ENCODE results near the gene APOBEC3H.
"Not testable (repeated sequence)": the region's sequence is repeated elsewhere in the genome, so short reads cannot be mapped to it uniquely, and the experiment has no call there.

Gene APOBEC3H

DNA sequence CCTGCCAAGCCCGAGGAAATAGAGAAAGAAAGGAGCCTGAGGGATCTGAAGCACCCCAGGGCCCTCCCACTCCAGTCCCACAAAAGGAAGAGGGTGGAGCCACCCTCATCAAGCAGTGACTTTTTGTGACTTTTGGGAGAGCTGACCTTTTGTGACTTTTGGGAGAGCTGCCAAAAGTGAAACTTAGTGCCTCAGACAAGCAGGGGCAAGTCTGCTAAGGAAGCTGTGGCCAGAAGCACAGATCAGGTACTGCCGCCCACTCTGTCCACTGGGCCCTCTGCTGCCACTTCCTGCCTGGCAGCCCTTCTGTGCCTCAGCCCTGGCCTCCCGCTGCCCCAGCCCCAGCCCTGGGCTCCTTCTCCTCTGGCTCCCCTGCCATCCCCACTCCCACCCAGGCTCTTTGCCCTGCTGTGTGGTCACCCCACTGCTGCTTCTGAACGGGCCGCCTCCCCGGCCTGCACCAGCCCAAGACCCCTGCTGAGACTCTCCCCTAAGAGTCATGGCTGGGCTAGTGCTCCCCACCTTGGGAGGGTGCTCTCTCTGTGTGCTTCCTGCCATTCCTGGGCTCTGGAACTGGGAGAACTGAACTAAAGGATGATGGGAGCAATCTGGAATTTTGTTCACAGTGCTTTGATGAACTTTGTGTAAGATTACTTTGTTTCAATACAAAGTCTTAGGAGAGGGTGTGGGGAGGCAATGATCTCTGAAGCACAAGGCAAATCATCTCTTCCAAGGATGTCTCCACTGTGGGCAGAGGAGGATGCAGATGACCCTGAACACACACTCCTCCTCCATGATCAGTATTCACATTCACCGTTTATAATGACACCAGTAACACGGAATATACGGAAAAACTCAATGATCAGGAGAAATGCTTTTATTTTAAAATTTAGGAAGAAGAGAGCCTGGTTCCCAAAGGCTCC lies at the start of gene APOBEC3H:
Gene APOBEC3H, plus strand, starts transcription at position 147 of the 923 bp plus-strand sequence. CDS start 3,035 bp downstream, outside the sequence.
- DNase-seq = peak in 1 of 2 experiments; percentile 15

DNA sequence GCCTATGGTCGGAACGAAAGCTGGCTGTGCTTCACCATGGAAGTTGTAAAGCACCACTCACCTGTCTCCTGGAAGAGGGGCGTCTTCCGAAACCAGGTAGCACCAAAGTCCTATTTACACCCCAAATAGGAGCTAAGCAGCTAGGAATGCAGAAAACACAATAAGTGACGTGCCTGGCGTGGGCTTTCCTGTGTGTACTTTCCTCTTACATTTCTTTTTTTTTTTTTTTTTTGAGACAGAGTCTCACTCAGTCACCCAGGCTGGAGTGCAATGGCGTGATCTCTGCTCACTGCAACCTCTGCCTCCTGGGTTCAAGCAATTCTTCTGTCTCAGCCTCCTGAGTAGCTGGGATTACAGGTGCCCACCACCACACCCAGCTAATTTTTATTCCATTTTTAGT lies 47.6 kb upstream of the APOBEC3H start:
- DNase-seq = not testable (repeated sequence)

GRCh38 chr22:39051844-39052495 lies 45.1 kb upstream of the APOBEC3H start:
- not testable (repeated sequence) for DNase-seq

- DNase-seq = no peak
These were observed 41.4 kb upstream of the APOBEC3H start for GRCh38 chr22:39055658-39056057.

DNA sequence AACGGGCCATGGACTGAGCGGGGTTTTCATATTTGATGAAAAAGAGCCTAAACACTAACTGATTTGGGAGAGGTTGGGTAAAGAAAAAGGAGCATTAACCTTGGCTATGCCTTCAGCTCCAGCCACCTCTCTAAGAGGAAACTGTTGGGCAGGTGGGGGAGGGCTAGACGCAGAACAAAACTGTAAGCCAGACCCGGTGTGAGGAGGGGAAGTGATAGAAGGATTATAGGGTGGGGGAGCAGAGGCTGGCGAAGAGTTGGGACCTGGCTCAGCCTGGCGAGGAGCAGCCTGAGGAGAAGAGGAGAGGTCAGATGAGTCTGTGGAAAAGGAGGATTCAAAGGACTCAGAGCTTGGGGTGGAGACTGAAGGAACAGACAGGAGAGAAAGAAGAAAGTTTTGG lies 35.8 kb upstream of the APOBEC3H start:
- not testable (repeated sequence) for DNase-seq

- not testable (repeated sequence) for DNase-seq
These were observed 35.1 kb upstream of the APOBEC3H start for GRCh38 chr22:39061951-39062350.

GRCh38 chr22:39063904-39064303 lies 33.1 kb upstream of the APOBEC3H start:
- not testable (repeated sequence) for DNase-seq

DNA sequence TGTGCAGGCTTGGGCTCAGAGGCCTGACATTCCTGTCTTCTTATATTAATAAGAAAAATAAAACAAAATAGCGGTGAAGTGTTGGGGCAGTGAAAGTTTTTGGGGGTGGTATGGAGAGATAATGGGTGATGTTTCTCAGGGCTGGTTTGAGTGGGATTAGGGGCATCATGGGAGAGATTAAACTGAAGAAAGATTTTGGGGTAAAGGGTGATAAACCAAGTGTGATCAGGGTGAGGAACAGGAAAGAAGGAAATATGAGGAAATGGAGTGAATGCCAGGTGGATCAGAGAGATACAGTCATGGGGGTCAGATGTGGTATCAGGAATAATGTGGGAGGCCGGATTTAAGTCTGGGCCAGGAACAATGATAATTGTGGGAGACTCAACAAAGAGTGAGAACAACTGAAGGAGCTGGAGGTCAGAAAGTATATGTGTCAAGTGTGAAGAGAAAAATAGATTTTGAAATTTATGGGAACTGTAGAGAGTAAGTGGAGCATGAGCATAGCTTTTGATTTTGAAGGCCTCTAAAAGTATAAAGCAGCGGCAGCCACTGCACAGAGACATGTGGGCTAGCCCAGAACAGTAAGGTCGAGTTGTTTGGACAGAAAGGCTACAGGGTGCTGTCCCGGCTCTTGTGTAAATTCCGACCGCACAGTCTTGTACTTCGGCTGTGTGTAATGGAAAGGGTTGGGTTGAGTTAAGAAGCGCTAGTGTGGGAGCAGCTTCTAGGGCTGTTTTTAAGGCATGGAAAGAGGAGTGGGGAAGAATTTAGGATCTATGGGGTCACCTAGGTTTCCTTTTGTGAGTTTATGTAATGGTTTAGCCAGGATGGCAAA lies 30.4 kb upstream of the APOBEC3H start:
- DNase-seq = not testable (repeated sequence)

GRCh38 chr22:39068033-39068785 lies 28.8 kb upstream of the APOBEC3H start:
- no peak for DNase-seq

GRCh38 chr22:39070186-39070585 lies 26.9 kb upstream of the APOBEC3H start:
- DNase-seq = no peak

GRCh38 chr22:39072581-39072981 lies 24.5 kb upstream of the APOBEC3H start:
- DNase-seq = not testable (repeated sequence)

DNA sequence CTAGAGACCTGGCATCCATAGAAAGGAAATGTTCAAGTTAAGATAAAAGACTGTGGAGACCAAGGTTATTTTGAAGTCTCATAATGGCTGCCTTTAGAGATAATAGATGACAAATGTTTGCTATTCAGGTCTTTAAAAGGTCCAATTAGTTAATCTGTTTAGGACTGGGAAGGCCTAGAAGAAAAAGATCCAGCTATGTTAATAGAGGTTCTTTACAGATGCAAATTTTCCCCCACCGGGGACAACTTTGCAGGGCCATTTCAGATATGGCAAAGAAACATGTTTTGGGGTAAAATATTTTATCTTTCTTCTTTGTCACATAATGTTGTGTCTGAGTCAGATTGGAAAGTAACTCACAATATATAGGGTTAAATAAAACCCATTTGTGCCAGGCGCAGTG lies 23.1 kb upstream of the APOBEC3H start:
- DNase-seq = no peak

DNA sequence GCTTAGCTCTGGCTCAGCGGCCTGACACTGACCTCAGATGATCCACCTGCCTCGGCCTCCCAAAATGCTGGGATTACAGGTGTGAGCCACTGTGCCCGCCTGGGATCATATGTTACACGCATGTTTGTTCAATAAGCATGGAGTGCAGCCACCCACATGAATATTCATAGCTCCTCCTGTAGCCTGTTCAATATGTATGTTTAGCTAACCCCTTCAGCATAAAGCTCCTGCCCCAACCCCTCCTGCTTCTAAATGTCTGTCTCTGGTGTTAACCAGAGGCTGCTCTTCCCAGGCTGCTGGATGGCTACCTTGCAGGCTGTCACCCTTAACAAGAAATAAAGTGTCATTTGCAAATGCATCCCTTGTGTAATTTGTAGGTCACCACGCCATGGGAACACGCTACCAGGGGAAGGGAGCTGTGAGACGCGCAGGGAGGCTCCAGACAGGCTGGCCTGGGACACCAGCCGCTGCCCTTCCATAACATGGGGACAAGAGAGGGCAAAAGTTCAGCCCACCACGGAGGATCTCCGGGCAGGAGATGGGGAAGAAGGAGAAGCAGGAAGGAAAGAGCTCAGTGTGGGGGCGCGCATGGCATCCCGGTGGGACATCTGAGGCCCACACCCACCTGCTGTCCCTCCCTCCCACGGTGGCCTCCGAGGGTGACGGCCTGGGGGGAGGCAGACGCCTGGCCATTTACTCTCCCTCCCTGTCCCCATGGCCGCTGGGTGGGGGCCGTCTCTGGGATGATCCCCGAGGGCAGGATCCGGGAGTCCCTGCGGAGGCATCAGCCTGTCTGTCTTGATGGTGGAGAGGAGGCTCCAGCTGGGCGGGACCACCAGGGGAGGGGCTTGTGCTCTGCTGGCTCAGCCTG lies 20.7 kb upstream of the APOBEC3H start:
- DNase-seq = not testable (repeated sequence)

DNA sequence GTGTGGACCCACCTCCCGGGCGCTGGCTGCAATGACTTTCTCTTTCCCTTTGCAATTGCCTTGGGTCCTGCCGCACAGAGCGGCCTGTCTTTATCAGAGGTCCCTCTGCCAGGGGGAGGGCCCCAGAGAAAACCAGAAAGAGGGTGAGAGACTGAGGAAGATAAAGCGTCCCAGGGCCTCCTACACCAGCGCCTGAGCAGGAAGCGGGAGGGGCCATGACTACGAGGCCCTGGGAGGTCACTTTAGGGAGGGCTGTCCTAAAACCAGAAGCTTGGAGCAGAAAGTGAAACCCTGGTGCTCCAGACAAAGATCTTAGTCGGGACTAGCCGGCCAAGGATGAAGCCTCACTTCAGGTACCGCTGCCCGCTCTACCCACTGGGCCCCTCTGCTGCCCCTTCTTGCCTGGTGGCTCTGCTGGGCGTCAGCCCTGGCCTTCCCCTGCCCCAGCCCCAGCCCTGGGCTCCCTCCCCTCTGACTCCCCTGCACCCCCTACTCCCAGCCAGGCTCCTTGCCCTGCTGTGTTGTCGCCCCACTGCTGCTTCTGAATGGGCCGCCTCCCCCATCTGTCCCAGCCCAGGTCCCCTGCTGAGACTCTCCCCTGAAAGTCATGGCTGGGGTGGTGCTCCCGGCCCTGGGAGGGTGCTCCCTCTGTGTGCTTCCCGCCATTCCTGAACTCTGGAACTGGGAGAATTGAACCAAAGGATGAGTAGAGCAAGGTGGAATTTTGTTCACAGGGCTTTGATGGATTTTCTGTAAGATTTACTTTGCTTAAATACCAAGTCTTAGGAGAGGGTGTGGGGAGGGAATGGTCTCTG lies 19.8 kb upstream of the APOBEC3H start, which contains the start of gene APOBEC3G:
Gene APOBEC3G, plus strand, starts transcription at position 250 of the 815 bp plus-strand sequence. Its CDS starts 87 bp downstream, at position 337.
- peak; percentile 33 to 36 for DNase-seq

DNA sequence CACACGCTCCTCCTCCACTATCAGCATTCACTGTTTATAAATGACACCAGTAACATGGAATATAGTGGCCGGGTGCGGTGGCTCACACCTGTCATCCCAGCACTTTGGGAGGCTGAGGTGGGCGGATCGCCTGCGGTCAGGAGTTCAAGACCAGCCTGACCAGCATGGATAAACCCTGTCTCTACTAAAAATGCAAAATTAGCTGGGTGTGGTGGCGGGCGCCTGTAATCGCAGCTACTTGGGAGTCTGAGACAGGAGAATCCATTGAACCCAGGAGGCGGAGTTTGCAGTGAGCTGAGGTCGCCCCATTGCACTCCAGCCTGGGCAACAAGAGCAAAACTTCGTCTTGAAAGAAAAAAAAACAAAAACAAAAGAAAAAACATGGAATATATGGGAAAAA lies 19.1 kb upstream of the APOBEC3H start:
- not testable (repeated sequence) for DNase-seq

GRCh38 chr22:39078329-39078728 lies 18.7 kb upstream of the APOBEC3H start:
- DNase-seq = no peak

DNA sequence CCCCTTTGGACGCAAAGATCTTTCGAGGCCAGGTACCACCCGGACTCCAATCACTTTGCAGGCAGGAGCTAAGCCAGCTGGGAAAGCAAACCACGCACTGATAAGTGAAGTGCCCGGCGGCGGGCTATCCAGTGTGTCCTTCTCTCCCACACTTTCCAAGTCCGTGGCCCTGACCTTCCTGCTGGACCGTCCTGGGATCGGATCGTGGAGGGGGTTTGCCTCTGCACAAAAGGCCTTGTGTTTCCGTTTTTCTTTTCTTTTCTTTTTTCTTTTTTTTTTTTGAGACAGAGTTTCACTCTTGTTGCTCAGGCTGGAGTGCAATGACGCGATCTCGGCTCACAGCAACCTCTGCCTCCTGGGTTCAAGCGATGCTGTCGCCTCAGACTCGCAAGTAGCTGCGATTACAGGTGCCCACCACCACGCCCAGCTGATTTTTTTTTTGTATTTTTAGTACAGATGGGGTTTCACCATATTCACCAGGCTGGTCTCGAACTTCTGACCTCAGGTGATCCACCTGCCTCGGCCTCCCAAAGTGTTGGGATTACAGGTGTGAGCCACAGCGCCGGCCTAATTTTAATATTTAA lies 17.9 kb upstream of the APOBEC3H start:
- DNase-seq = not testable (repeated sequence)

GRCh38 chr22:39080052-39080762 lies 16.8 kb upstream of the APOBEC3H start:
- no peak for DNase-seq

DNA sequence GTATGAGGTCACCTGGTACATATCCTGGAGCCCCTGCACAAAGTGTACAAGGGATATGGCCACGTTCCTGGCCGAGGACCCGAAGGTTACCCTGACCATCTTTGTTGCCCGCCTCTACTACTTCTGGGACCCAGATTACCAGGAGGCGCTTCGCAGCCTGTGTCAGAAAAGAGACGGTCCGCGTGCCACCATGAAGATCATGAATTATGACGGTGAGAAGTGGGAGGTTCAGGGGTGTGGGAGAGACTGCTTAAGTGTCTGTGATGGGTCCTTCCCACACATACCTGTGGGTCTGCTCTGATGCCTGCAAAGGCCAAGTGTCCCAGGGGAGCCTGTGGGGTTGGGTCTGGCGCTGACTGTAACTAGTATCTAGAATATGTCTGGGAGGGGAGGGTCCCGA lies 16.0 kb upstream of the APOBEC3H start:
- no peak for DNase-seq
